Endodermal cell (in vitro differentiated cells): Measurements from ENCODE around the gene CYTH2. TPM values are rescaled to one million over a fixed set of nuclear protein-coding genes. Genes with fewer than 3 reads are reported as not detected.

ENCODE experiments used
- DNase-seq: peaks from one replicate; pipeline ENCODE4 v3.0.0-alpha.2; 2017
- H3K27ac ChIP-seq: 2 replicates; pipeline ENCODE4 v1.5.1; 2013; ENCODE audit warnings: mild to moderate bottlenecking, low read depth, low read length, moderate library complexity
- H3K27me3 ChIP-seq: 2 replicates; pipeline ENCODE4 v1.6.1; 2013; ENCODE audit warnings: mild to moderate bottlenecking, low read length, moderate library complexity; ENCODE audit not compliant: insufficient read depth, control insufficient read depth, poor library complexity, severe bottlenecking
- H3K36me3 ChIP-seq: 2 replicates; pipeline ENCODE4 v1.7.0; 2013; ENCODE audit warnings: mild to moderate bottlenecking, low read length, moderate library complexity; ENCODE audit not compliant: control insufficient read depth, insufficient read depth
- H3K4me1 ChIP-seq: one replicate; pipeline ENCODE4 v1.7.0; 2013; ENCODE audit warnings: low read length; ENCODE audit not compliant: control insufficient read depth, insufficient read depth
- H3K4me3 ChIP-seq: 2 replicates; pipeline ENCODE4 v1.5.1; 2013; ENCODE audit warnings: mild to moderate bottlenecking, low read length, moderate library complexity
- H3K9ac ChIP-seq: 2 replicates; pipeline ENCODE4 v1.6.1; 2013; ENCODE audit warnings: mild to moderate bottlenecking, low read length, moderate library complexity; ENCODE audit not compliant: poor library complexity, severe bottlenecking; ENCODE audit errors: extremely low read depth
- H3K9me3 ChIP-seq: 2 replicates; pipeline ENCODE4 v1.6.1; 2013; ENCODE audit warnings: mild to moderate bottlenecking, low read length, moderate library complexity; ENCODE audit not compliant: control insufficient read depth
- H3K27ac Mint-ChIP-seq: 2 replicates; pipeline ENCODE4 v1.8.0; 2020; ENCODE audit warnings: mixed read lengths
- H3K27me3 Mint-ChIP-seq: 2 replicates; pipeline ENCODE4 v1.8.0; 2021; ENCODE audit warnings: mild to moderate bottlenecking, mixed read lengths; ENCODE audit not compliant: insufficient read depth
- H3K36me3 Mint-ChIP-seq: 2 replicates; pipeline ENCODE4 v1.8.0; 2020; ENCODE audit warnings: low read depth, mixed read lengths
- H3K4me1 Mint-ChIP-seq: 2 replicates; pipeline ENCODE4 v1.8.0; 2020; ENCODE audit warnings: mixed read lengths
- H3K4me3 Mint-ChIP-seq: 2 replicates; pipeline ENCODE4 v1.8.0; 2020; ENCODE audit warnings: mild to moderate bottlenecking, moderate library complexity, mixed read lengths
- H3K9me3 Mint-ChIP-seq: 2 replicates; pipeline ENCODE4 v1.8.0; 2020; ENCODE audit warnings: mild to moderate bottlenecking, mixed read lengths
- WGBS, 2 experiments: methylation state at CpG; one replicate each; pipeline versions ENCODE4 v1.1.5 to v1.1.7; 2013; ENCODE audit warnings: missing lambda C conversion rate in 2 of 2, mixed read lengths in 1 of 2; ENCODE audit not compliant: insufficient coverage in 1 of 2, insufficient read length in 1 of 2; 5-methylcytosine and 5-hydroxymethylcytosine counted together
- total RNA-seq, 2 donors: library from RNA; stranded (reverse); fragmentation: NEBNext Ultra II Directional in 1 of 2; extraction: Animal tissue kit (Norgen Biotek cat#: 25700) in 1 of 2; gene quantifications; 2 replicates in 1 of 2; 3 replicates in 1 of 2; pipeline ENCODE4 v1.2.1, GENCODE V29; 2021
- TF ChIP-seq, protein P1 (sequence below): fragments of 200-600 bp; sonication (generic); conservative IDR thresholded peaks from 2 replicates; pipeline ENCODE4 v1.5.0; 2021; ENCODE audit warnings: antibody characterized with exemption, mild to moderate bottlenecking

CYTH2 gene
- total RNA-seq, 2 donors from 2014 or later = 106 to 133 TPM

GRCh38 chr19:48511800-48512503 lies 42.8 kb downstream of the CYTH2 start, which contains the start of gene LMTK3:
LMTK3 (minus strand) TSS chr19:48511835; CDS start chr19:48511576, 259 bp downstream.
- Histone ChIP-seq H3K4me3 (peak within 1 kb of the TSS; percentile 67), H3K27ac (no peak within 1 kb of the TSS), H3K9ac (no peak within 1 kb of the TSS), H3K27me3 (peaks cover 19% of the 10 kb centered on the region), H3K36me3 (no peaks in the 10 kb centered on the region), H3K9me3 (no peaks in the 10 kb centered on the region), H3K4me1 (no peaks in the 10 kb centered on the region)
- 29 to 36% methylated on average over 12 to 31 of the region's 32 CpGs for WGBS, 2 experiments
- Mint-ChIP-seq H3K4me3 (peak within 1 kb of the TSS; percentile 54), H3K27me3 (peaks cover 23% of the 10 kb centered on the region), H3K4me1 (peaks cover 7% of the 10 kb centered on the region), H3K9me3 (no peaks in the 10 kb centered on the region), H3K27ac (no peak within 1 kb of the TSS), H3K36me3 (no peaks in the 10 kb centered on the region)
- TF ChIP-seq, protein P1, sequence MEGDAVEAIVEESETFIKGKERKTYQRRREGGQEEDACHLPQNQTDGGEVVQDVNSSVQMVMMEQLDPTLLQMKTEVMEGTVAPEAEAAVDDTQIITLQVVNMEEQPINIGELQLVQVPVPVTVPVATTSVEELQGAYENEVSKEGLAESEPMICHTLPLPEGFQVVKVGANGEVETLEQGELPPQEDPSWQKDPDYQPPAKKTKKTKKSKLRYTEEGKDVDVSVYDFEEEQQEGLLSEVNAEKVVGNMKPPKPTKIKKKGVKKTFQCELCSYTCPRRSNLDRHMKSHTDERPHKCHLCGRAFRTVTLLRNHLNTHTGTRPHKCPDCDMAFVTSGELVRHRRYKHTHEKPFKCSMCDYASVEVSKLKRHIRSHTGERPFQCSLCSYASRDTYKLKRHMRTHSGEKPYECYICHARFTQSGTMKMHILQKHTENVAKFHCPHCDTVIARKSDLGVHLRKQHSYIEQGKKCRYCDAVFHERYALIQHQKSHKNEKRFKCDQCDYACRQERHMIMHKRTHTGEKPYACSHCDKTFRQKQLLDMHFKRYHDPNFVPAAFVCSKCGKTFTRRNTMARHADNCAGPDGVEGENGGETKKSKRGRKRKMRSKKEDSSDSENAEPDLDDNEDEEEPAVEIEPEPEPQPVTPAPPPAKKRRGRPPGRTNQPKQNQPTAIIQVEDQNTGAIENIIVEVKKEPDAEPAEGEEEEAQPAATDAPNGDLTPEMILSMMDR = no peak
- DNase-seq = no peak

DNA sequence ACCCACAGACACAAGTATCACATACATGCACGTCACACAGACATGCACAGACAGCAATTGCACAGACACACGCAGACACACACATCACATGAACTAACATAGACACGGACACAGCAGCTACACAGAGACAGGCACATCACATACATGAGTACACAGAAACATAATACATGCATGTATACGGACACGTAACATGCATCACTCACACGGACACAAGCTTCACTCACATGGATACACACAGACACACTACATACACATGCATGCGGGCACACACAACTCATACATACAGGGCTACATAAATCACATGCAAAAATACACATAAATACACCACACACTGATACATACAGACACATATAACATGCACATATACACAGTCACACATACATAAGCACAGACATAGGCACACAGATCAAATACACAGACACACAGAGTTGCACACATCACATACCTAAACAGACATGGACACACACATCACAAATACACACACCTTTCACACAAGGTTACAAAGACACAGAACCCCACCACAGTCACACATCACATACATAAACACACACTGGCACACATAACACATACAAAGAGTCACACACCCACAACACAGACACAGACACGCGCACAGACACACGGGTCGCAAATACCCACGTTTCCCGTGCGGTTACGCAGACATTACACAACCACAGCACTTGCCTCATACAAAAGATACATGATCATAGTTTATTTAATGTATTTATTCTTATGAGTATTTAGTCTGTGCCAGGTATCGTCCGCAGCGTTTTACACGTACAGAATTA lies 43.5 kb downstream of the CYTH2 start:
- H3K9ac ChIP-seq = no peak overlapping the region
- no peak overlapping the region for H3K27ac ChIP-seq
- H3K4me3 ChIP-seq = no peak overlapping the region
- Mint-ChIP-seq H3K27me3 (peaks cover 23% of the 10 kb centered on the region), H3K9me3 (no peaks in the 10 kb centered on the region), H3K27ac (no peak overlapping the region), H3K4me1 (peaks cover 7% of the 10 kb centered on the region), H3K4me3 (no peak overlapping the region), H3K36me3 (no peaks in the 10 kb centered on the region)
- H3K36me3 ChIP-seq = no peaks in the 10 kb centered on the region
- TF ChIP-seq, protein P1 = no peak
- no peaks in the 10 kb centered on the region for H3K4me1 ChIP-seq
- peaks cover 19% of the 10 kb centered on the region for H3K27me3 ChIP-seq
- H3K9me3 ChIP-seq = no peaks in the 10 kb centered on the region
- no peak for DNase-seq
- WGBS, 2 experiments = 68 to 76% methylated on average over 7 to 16 of the region's 19 CpGs

GRCh38 chr19:48513289-48514122 lies 44.3 kb downstream of the CYTH2 start:
- WGBS, 2 experiments = 3 to 8% methylated on average over 25 to 54 of the region's 54 CpGs
- TF ChIP-seq, protein P1 = no peak
- Mint-ChIP-seq H3K4me3 (no peak overlapping the region), H3K4me1 (peaks cover 7% of the 10 kb centered on the region), H3K27ac (peak overlapping the region; percentile 2), H3K9me3 (no peaks in the 10 kb centered on the region), H3K36me3 (no peaks in the 10 kb centered on the region), H3K27me3 (peaks cover 18% of the 10 kb centered on the region)
- Histone ChIP-seq H3K4me1 (no peaks in the 10 kb centered on the region), H3K9me3 (no peaks in the 10 kb centered on the region), H3K4me3 (peak overlapping the region; percentile 83), H3K27ac (no peak overlapping the region), H3K27me3 (peaks cover 19% of the 10 kb centered on the region), H3K36me3 (no peaks in the 10 kb centered on the region), H3K9ac (no peak overlapping the region)
- peak; percentile 94 for DNase-seq
